Suprapubic skin (tissue), 3 donors: ENCODE measurements around the gene CELF5.

Experiments used
- EP300 ChIP-seq: sonication (generic); formaldehyde crosslinking; IDR thresholded peaks from one replicate; pipeline ENCODE4 v1.6.1; 2017; ENCODE audit warnings: antibody characterized with exemption
- POLR2A ChIP-seq, 2 donors: fragments of 450-650 bp; IDR thresholded peaks; one replicate each; pipeline ENCODE4 v1.6.1; 2017; ENCODE audit warnings: antibody characterized with exemption in 2 of 2, mild to moderate bottlenecking in 2 of 2, moderate library complexity in 2 of 2
- TF ChIP-seq, protein P1 (sequence below), 2 donors: fragments of 200-600 bp in 1 of 2; fragments of 450-650 bp in 1 of 2; sonication (generic) in 1 of 2; IDR thresholded peaks; one replicate each; pipeline ENCODE4 v1.5.1; 2016 to 2019; ENCODE audit warnings: antibody characterized with exemption in 2 of 2, mild to moderate bottlenecking in 1 of 2, moderate library complexity in 1 of 2

DNA sequence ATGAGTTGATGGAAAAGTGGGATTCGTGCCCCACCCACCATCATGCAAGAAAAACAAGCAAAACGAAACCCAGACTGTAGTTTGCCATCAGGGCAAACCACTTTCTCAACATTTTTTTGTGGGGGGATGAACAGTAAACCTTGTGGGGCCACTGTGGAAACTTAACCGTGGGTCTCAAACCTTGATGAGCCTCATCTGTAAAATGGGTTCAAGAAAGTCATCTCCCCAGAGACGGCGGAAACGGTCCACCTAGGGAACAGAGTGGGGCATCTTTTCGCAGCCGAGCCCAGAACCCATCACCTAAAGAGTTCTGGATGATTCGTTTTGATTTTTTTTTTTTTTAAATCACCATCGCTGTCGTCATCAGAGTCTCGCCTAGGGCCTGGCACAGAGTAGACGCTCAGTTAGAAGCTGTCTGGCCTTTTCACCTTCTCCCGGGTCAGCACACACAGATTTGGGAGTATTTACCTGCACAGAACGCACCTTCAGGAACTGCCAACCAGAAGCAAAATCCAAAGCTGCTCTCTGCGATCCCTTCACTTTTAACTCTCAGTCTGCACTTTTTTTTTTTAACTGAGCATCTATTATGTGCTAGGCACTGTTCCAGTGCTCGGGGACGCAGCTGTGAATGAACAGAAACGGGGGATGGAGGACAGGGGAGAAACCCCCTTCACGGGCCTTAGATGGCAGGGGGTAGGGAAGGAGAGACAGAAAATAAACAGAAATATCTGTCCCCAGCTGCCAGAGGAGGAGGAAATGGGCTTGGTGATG lies 69.8 kb downstream of the CELF5 start:
- TF ChIP-seq POLR2A (IDR thresholded peaks at IDR 0.05) (no peak), EP300 (no peak)
- TF ChIP-seq, protein P1, sequence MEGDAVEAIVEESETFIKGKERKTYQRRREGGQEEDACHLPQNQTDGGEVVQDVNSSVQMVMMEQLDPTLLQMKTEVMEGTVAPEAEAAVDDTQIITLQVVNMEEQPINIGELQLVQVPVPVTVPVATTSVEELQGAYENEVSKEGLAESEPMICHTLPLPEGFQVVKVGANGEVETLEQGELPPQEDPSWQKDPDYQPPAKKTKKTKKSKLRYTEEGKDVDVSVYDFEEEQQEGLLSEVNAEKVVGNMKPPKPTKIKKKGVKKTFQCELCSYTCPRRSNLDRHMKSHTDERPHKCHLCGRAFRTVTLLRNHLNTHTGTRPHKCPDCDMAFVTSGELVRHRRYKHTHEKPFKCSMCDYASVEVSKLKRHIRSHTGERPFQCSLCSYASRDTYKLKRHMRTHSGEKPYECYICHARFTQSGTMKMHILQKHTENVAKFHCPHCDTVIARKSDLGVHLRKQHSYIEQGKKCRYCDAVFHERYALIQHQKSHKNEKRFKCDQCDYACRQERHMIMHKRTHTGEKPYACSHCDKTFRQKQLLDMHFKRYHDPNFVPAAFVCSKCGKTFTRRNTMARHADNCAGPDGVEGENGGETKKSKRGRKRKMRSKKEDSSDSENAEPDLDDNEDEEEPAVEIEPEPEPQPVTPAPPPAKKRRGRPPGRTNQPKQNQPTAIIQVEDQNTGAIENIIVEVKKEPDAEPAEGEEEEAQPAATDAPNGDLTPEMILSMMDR (IDR thresholded peaks at IDR 0.05) = no peak
